ENCODE measurements around the gene TCP1. TPM values are rescaled to one million over a fixed set of nuclear protein-coding genes. Genes with fewer than 3 reads are reported as not detected.

TCP1 gene
- total and polyA plus RNA-seq, 9 of the 15 experiments (the other 6 are each of a cell fraction or from before 2014, with no cell fraction given): 331 to 801 (median 645) TPM

GRCh38 chr6:159761129-159761872, 28.1 kb downstream of the TCP1 start (continued):
- no peak for TF ChIP-seq SOX6 (IDR thresholded peaks at IDR 0.05)
- no peak for TF ChIP-seq TEAD4 (IDR thresholded peaks at IDR 0.05; ENCODE audit: low read length)
- no peak for TF ChIP-seq TEAD4 (CRISPR knock-in tag; IDR thresholded peaks at IDR 0.05; ENCODE audit: borderline replicate concordance)
- TF ChIP-seq NCOA6 (IDR thresholded peaks at IDR 0.05): no peak
- TF ChIP-seq ZFX (CRISPR knock-in tag; IDR thresholded peaks at IDR 0.05): peak; percentile 74
- TF ChIP-seq GATA2 (CRISPR knock-in tag; IDR thresholded peaks at IDR 0.05): no peak
- TF ChIP-seq ZNF639 (CRISPR knock-in tag; conservative IDR thresholded peaks at IDR 0.05 in 1 of 2, IDR thresholded peaks at IDR 0.05 in 1 of 2): peak in 1 of 2 experiments; percentile 21; a peak in 1 of 4 replicates
- TF ChIP-seq ZFP1 (CRISPR knock-in tag; IDR thresholded peaks at IDR 0.05): no peak
- peak; percentile 85 for TF ChIP-seq CHD1 (IDR thresholded peaks at IDR 0.05; ENCODE audit: low read length)
- no peak for TF ChIP-seq ATF7 (IDR thresholded peaks at IDR 0.05)
- peak; percentile 40; the same call in 1 of the 2 replicates for TF ChIP-seq ZBTB1 (CRISPR knock-in tag; IDR thresholded peaks at IDR 0.05; ENCODE audit: borderline replicate concordance, low read depth)
- 0 out of 2 replicates have a peak, but pooled peaks have one; percentile 61 for TF ChIP-seq ZC3H4 (CRISPR knock-in tag; IDR thresholded peaks at IDR 0.05; ENCODE audit: borderline replicate concordance)
- no peak for TF ChIP-seq ZNF408 (CRISPR knock-in tag; IDR thresholded peaks at IDR 0.05; ENCODE audit: low read depth)
- 0 out of 2 replicates have a peak, but pooled peaks have one; percentile 16 for TF ChIP-seq ZBTB12 (CRISPR knock-in tag; IDR thresholded peaks at IDR 0.05)
- TF ChIP-seq ZNF23 (CRISPR knock-in tag; IDR thresholded peaks at IDR 0.05): 0 out of 2 replicates have a peak, but pooled peaks have one; percentile 31
- no peak for TF ChIP-seq KLF6 (CRISPR knock-in tag; IDR thresholded peaks at IDR 0.05; ENCODE audit: borderline replicate concordance)
- TF ChIP-seq CREM (IDR thresholded peaks at IDR 0.05; ENCODE audit: low read depth): peak; percentile 26; the same call in 1 of the 2 replicates
- TF ChIP-seq HLTF (IDR thresholded peaks at IDR 0.05): no peak
- TF ChIP-seq ZFP30 (CRISPR knock-in tag; IDR thresholded peaks at IDR 0.05; ENCODE audit: borderline replicate concordance): no peak
- TF ChIP-seq SMARCA4 (IDR thresholded peaks at IDR 0.05): no peak; the same call in 1 of the 2 replicates
- TF ChIP-seq POLR2AphosphoS5 (IDR thresholded peaks at IDR 0.05; ENCODE audit: control insufficient read depth, insufficient read depth, low read depth, low read length): peak; percentile 18; the same call in 1 of the 2 replicates
- no peak for TF ChIP-seq RFX7 (CRISPR knock-in tag; IDR thresholded peaks at IDR 0.05)
- TF ChIP-seq ZBTB11 (CRISPR knock-in tag; IDR thresholded peaks at IDR 0.05): peak in 1 of 3 experiments; percentile 81; a peak in 2 of 6 replicates

Data from K562 (cell line).